Ammon's horn (tissue), 1 donor: ENCODE data around the gene ASB3.
"Not testable (repeated sequence)": the region's sequence is repeated elsewhere in the genome, so short reads cannot be mapped to it uniquely, and the experiment has no call there.

Experiments
- DNase-seq: peaks from one replicate; pipeline ENCODE4 v3.0.0-alpha.2; 2016; ENCODE audit warnings: low spot score

ASB3 gene

DNA sequence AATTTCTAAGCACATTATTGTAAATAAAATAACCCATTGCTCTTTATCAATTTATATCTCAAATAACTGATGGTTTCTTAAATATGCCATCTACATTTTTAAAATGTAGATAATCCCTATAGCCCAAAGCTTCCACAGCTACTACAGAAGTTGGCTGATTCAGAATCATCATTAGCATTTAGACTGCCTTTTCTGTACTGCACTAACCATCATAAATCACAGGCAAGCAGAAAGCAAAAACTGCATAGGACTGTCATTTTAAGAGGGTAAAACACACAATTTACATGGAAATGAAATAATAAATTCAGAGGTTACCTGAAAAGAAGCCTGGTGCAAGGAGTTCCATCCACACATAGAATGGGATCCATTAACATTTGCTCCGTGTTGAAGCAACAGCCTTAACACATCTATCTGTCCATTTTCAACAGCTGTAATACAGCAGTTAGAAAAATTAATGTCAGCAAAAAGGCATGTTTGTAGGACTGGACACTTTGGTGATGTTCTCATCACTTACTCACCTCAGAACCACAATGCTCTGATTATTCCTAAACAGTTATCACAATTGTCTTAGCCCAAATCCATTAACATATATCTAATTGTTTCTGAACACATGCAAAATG is 57.5 kb downstream of the ASB3 start:
- no peak for DNase-seq

DNA sequence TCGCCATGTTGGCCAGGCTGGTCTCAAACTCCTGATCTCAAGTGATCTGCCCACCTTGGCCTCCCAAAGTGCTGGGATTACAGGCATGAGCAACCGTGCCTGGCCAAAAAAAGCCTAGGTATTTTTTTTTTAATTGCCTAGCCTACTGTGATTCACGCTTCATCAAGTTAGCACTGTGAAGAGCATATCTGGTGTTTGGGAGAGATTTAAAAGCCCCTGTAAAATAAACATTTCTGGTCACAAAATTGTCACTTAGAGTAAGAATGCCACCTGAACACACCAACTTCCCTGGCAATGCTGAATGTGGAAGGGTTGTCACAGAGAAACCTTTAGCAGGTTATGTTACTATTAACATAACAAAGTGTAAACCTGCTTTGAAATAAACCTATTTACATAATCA is 58.8 kb downstream of the ASB3 start:
- DNase-seq, result no peak

DNA sequence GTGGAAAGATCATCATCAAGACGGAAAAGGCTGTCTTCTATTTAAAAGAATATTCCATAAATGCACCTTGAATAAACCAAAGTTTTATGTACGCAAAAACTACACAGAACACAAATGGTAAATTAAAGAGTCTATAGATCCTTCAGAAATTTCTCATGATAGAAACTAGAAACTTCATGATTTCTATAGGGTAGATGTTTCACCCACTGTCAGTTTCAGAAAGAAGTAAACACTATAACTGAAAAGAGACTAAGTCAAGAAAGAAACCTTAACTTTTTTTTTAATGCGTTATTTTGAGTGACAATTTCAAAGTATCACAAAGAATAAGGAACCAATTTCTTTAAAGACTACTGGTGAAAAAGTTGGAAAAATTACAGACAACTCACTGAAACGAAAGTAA is 61.1 kb downstream of the ASB3 start:
- DNase-seq, result no peak

DNA sequence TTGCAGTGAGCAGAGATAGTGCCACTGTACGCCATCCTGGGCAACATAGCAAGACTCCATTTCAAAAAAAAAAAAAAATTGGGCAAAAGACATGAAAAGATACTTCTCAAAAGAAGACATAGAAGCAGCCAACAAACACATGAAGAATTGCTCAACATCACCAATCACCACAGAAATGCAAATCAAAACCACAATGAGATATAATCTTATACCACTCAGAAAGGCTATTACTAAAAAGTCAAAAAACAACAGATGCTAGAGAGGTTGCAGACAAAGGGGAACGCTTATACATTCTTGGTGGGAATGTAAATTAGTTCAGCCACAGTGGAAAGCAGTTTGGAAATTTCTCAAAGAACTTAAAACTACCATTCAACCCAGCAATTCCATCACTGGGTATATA is 62.2 kb downstream of the ASB3 start:
- DNase-seq, result no peak

DNA sequence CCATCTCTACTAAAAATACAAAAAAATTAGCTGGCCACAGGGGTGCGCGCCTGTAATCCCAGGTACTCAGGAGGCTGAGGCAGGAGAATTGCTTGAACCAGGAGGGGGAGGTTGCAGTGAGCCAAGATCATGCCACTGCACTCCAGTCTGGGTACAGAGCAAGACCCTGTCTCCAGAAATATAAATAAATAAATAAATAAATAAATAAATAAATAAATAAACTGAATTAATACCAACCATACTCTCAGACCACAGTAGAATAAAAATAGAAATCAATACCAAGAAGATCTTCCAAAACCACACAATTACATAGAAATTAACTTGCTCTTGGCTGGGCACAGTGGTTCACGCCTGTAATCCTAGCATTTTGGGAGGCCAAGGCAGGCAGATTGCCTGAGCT is 65.8 kb downstream of the ASB3 start:
- DNase-seq, result not testable (repeated sequence)

DNA sequence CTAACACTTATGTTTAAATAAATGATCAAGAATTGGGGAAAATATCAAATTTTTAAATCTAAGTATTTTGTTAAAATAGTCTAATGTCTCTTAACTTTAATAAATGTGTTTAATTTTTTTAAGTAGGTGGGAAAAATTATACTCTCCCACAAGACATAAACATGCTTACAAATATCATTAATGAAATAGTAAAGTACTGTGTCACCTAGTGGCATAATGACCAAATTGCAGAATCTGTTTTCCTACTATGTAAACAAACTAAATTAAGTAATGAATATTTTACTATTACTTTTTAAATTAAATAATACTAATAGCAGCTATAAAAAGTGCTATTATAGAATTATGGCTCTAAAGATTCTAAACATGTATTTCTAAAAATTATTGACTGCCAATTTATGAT is 71.2 kb downstream of the ASB3 start:
- DNase-seq, result no peak

GRCh38 chr2:53711271-53711780 is 75.4 kb downstream of the ASB3 start:
- no peak for DNase-seq

- DNase-seq, result no peak
Observed at GRCh38 chr2:53708988-53709387, 77.8 kb downstream of the ASB3 start.

DNA sequence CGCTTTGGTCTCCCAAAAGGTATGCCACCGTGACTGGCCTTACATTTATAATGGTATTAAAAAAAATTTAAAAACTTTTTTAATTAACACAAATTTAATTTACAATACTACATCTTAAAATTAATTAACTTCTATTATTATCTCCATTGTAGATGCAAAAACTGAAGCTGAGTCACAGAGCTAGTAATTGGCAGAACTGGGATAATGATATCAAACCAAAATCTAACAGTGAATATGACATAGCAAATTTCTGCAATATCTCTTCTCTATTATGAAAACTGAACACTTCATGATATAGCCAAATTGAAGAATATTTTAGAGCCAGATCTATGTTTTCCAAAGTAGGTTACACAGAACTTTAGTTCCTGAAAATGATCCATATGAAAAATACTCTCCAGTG is 85.5 kb downstream of the ASB3 start:
- no peak for DNase-seq

DNA sequence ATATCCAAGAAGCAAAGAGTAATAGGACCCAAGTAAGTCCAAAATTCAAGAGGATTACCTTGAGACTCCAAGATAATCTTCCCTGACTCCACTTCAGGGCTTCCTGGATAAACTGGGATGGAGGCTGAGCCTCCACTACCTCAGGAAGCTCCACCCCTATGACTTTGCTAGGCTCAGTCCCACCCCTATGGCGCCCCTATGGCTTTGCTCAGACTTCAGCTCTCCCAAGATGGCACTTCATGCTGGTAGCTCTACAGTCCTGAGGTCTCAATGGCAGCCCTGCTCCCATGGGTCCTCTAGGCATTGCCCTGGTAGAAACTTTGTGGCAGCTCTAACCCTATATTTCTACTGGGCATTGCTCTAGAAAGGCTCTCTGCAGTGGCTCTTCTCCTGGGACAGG is 89.1 kb downstream of the ASB3 start:
- no peak for DNase-seq

- DNase-seq, result no peak
Observed at GRCh38 chr2:53697092-53697491, 89.7 kb downstream of the ASB3 start.

GRCh38 chr2:53695575-53695974 is 91.2 kb downstream of the ASB3 start:
- DNase-seq, result no peak

DNA sequence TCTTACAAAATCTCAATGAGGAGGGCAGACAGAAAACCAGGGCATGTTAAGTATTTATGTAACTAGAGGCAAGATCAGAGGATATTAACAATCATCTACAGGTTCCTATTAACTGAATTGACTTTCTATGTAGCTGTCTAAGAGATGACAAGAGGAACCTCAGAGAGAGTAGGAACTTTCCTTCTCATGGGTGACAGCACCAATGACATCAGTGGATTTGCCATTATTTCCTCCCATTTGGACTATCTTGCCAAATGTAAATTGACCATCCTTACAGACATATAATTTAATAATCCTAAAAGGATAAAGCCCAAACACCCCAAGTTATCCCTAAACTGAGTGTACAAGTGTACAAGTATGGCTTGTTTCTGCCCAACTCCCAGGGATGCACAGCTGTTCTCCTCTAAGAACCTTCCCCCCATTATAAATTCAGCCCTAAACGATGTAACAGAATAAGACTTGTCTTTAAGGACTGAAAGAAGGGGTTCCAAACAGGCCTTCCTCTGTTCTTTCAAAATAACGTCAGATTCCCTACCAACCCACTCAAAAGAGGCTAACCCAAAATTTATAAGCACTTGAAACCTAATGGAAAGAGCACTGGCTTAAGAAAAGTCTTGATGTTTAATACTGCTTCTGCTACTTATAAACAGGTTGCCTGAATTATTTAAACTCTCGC is 92.5 kb downstream of the ASB3 start:
- no peak for DNase-seq

DNA sequence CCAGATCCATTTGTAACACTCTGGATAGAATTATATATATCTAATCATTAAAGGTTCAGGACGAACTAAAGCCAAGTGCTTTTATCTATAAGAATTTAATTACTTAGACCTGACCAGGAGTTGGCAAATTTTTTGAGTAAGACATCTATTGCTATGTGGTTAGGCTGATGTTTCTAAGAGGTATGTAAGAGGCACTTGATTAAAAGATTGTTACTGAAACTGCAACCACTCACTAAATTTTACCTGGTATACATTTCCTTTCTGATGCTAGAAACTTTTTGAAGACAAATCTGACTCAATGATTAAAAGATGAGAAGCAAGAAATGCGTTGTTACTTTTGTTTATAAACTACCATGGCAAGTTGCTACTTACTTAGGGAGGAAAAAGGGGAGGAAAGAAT is 95.9 kb downstream of the ASB3 start:
- DNase-seq, result no peak

- peak; percentile 9 for DNase-seq
Observed at GRCh38 chr2:53672881-53673522, 113.8 kb downstream of the ASB3 start.

DNA sequence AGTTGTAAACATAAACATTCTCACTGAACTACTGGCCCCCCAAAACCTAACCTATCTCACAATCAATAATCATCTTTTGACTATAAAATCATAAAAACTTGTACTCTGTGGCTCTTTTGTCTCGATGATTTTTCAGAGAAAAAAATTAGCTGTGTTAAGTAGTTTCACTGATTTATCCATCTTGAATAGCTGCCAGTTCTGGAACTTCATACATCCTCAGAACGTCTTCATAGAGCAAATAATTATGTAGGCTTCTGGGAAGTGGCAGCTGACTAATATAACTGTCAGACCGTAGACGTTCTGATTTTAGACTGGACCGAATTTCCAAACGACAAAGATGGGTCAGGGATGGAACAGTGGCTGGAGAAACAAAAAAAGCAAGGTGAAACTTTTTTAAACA is 116.4 kb downstream of the ASB3 start:
- DNase-seq, result no peak

- no peak for DNase-seq
Observed at GRCh38 chr2:53668624-53669026, 118.1 kb downstream of the ASB3 start.

- not testable (repeated sequence) for DNase-seq
Observed at GRCh38 chr2:53667130-53667529, 119.6 kb downstream of the ASB3 start.

GRCh38 chr2:53660886-53661285 is 125.9 kb downstream of the ASB3 start:
- DNase-seq, result peak; percentile 3

GRCh38 chr2:53658474-53658873 is 128.3 kb downstream of the ASB3 start:
- not testable (repeated sequence) for DNase-seq

DNA sequence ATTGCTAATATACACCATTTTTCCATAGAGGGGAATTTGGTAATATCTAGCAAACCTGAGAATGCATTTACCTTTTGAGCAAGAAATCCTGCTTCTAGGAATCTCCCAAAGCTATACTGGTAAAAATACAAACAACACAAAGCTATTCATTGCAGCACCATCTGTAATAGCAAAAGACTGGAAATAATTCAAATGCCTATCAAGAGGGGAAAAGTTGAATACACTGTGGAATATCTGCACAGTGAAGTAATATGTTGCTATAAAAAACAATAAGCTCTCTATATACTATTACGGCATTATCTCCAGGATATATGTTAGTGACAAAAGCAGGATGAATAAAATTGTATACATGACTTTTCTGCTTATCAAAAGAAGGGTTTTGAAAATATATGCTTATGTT is 131.5 kb downstream of the ASB3 start:
- no peak for DNase-seq

GRCh38 chr2:53654396-53654795 is 132.4 kb downstream of the ASB3 start:
- no peak for DNase-seq

DNA sequence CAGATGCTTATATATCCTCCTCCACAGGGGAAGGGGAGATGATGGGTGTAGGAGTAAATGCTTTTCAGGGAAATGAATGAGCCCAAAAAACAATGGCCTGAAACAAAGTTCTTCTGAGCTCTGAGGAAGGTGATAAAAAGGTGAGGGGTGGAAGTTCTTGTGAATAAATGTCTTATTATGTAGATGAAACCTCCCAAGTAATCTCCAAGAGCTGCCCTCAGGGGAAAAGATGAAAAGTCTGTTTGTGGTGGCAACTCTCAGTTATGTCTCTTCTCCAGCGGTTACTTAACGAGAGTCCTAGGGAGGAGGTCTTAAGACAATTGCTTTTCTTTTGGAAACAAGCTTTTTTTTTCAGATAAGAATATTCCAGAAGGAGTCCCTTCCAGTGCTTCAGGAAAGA is 134.6 kb downstream of the ASB3 start:
- no peak for DNase-seq
